ENCODE data around the gene SEC22A.
"Not testable (repeated sequence)": the region's sequence is repeated elsewhere in the genome, so short reads cannot be mapped to it uniquely, and the experiment has no call there.

The SEC22A gene

DNA sequence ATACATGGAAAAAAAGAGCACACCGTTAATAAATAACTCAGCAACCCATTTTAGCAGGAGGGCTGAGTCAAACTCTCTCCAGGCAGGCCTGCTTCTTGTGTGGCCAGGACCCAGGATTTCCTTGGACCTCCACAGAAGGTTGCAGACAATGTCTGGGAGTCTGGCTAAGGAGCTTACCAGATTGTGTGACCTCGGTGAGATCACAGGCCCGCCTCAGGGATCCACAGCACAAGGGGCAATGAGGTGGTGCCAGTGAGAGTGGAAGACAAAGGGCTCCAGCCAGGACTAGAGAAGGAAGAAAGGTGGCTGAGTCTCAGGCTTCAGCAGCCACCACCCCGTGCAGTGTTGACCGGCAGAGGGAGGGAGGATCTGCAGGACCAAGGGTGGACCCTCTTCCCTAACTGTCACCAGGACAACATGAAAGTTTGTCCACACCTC lies 32.2 kb upstream of the SEC22A start:
- no peak overlapping the region for H3K27ac ChIP-seq

DNA sequence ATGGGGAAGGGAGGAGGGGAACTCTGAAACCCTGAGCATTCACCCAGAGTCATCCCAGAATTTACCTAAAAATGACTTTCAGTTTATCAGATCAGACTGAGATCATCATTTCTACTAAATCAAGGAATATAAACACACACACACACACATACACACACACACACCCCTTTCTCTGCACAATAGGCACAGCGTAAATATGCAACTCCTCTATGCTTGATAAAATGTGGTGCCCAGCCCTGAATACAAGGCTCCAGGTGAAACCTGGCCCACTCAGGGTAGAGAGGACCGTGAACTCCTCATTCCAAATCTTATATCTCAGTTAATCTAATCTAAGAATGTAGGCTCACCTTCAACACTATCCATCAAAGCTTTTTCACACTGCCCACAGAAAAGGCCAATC lies 31.8 kb upstream of the SEC22A start:
- H3K4me3 ChIP-seq = no peak overlapping the region
- H3K27ac ChIP-seq = no peak overlapping the region

More for the DNA sequence above, 32.2 kb upstream of the SEC22A start:
- no peak overlapping the region for H3K4me3 ChIP-seq

DNA sequence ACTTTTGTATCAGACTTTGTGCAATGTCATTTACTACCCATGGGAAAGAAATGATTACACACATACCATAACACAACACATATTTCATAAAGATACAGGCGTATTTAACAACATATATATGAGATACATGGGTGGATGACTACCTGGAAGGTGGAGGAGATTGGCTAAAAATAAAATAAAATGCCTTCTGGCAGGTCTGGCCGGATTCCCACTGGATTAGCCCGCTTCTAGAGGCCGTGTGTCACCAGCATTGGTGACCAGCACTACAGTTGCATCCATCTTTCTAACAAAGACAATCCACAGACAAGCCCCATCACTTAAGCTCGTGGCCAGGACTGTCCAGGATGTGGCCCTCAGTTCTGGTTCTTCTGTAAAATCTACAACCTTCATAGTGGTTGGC lies 21.0 kb upstream of the SEC22A start:
- H3K27ac ChIP-seq = no peak overlapping the region
- H3K4me3 ChIP-seq = no peak overlapping the region

DNA sequence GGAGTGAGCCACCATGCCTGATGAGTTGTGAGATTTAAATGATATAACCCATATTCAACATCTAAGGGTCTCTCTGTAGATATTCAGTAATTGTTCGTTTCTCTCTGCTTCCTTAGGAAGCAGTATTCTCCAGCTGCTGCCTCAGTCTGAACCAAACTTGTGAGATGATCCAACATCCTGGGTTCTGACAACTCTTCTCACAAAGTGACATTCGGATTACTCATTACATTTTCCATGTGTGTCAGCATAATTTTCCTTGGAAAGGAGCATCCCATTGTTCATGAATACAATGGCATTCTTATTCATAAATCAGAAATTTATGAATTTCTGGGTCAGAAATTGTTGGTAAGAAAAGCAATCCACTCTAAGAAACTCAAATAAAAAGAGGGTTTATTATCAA lies 15.0 kb upstream of the SEC22A start:
- no peak overlapping the region for H3K4me3 ChIP-seq

DNA sequence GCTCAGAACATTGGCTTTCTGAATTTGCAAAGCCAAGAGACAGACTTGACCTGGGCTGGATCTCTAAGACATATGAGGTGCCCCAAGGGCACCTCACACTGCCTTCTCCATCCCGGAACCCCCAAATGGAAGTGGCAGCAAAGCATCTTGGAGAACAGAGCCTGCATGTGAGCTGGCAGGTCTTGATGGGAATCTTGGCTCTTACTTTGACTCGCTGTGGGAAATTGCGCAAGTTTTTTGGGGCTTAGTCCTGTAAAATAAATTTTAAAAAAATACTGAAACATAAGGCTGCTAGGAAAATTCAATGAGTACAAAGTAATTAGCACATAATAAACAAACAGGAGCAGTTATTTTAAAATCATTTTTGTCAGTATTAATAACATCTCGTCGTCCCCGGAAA lies 13.7 kb upstream of the SEC22A start:
- no peak overlapping the region for H3K27ac ChIP-seq
- no peak overlapping the region for H3K4me3 ChIP-seq

More for the DNA sequence above, 15.0 kb upstream of the SEC22A start:
- peak overlapping the region in 1 of 21 experiments; percentile 14 for H3K27ac ChIP-seq

DNA sequence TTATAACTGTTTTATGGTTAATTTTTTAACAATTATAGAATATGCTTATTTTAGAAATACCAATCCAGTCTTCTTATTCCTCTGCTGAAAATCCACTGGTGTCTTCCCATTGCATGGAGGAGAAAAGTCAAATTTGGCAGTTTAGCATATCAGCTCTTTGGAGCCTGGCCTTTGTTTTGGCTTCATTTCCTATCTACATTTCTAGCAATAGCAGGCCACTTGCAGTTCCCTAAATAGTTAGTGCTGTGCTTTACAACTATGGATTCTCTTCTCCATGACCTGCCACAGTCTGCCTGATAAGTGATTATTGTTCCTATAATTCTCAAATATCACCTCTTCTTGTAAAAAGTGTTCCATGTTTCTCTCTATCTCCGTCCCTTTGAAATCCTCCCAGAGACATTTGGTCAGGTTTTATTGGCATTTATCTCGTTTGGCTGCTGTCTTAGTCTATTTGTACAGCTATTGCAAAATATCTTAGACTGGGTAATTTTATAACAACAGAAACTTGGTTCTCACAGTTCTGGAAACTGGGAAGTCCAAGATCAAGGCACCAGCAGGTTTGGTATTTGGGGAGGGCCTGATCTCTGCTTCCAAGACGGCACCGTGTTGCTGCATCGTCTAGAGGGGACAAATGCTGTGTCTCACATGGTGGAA lies 8.2 kb upstream of the SEC22A start:
- no peak overlapping the region for H3K27ac ChIP-seq
- no peak overlapping the region for H3K4me3 ChIP-seq

DNA sequence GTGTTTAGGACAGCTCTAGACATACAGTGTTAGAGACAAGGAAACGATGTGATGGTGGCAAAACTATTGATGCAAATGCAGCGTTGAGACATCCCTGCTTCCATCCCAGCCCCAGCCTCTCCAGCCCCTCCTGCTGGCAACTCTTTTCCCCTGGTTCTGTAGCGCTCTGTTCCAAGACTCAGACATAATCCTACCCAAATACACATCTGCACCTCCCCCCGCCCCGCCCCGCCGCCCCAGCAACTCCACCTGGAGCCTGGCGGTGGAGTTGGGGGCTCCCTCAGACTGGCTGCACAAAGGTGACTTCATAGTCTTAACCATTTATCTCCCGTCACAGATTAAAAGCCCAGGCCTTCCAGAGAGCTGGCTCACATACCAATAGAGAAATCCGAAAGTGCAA lies 7.2 kb upstream of the SEC22A start:
- H3K4me3 ChIP-seq = no peak overlapping the region
- H3K27ac ChIP-seq = no peak overlapping the region

DNA sequence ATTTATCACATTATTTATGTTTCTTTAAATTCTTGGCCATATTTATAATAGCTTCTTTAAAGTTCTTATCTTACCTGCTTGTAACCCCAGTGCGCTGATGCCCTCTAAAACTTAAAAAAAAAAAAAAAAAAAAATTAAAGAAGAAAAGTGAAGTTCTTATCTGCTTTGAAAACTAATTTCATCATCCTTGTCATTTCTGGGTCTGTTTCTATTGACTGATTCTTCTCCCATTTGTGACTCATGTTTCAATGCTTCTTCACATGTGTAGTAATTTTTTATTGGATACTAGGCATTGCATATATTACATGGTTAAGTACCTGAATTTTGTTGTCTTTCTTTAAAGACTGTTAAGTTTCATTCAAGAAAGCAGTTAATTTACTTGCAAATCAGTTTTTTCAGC lies 3.4 kb upstream of the SEC22A start:
- H3K4me3 ChIP-seq = no peak overlapping the region
- H3K27ac ChIP-seq = no peak overlapping the region

DNA sequence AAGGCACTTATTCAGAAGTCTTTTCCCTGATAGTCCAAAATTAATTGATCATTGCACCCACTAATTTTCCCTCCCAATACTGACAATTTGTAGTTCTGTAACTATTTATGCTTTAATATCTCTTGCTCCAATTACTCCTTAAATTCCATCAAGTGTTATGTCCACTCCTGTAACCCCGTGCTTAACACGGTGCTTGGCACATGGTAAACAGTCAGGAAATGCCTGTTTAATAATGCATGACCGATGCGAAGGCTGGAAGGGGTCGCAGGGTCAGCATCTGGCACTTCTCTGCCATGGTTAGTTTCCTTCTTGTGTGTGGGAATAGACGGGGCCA lies 553 bp upstream of the SEC22A start:
- peak overlapping the region in 19 of 21 experiments; percentile 34 to 98 (median 92) for H3K27ac ChIP-seq
- peak overlapping the region; percentile 60 to 100 (median 89) for H3K4me3 ChIP-seq

DNA sequence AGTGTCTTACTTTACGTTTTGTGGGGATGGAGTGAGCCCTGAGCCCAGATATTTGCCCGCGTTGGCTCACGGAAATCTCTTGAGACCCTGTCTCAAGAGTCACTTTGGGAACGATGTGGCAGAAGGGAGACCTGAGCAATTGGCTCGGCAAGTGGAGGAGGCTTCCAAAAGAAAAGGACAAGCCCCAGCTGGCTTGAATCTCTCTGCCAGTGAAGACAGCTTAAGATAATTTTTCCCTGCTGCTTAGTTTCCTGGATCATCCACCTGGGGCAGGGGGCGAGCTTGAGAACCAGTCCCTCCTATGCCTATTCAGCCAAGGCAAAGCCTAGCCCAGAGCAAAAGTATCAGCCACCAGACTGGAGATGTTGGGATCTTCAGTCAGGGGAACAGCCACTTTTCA lies 708 bp downstream of the SEC22A start:
- peak overlapping the region; percentile 60 to 100 (median 89) for H3K4me3 ChIP-seq
- peak overlapping the region; percentile 38 to 98 (median 92) for H3K27ac ChIP-seq

DNA sequence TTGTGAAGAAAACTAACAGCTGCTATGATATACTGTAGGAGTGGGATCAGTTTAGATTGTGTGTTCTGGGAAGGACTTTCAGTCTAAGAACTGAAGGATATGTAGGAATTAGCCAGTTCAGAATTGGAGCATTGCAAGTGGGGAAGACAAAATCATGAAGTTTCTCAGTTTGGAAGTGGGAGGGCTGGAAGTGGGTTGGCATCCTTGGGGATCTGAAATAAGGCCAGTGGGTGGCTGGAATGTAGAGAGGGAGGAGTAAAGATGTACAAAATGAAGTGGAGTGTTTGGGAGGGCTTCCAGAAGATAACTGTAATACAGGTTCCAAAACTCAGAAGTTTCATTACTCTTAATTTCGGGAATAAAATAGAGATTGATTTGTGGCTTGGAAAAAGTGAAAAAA lies 17.2 kb downstream of the SEC22A start:
- Histone ChIP-seq H3K27ac (no peak overlapping the region), H3K4me3 (no peak overlapping the region)

DNA sequence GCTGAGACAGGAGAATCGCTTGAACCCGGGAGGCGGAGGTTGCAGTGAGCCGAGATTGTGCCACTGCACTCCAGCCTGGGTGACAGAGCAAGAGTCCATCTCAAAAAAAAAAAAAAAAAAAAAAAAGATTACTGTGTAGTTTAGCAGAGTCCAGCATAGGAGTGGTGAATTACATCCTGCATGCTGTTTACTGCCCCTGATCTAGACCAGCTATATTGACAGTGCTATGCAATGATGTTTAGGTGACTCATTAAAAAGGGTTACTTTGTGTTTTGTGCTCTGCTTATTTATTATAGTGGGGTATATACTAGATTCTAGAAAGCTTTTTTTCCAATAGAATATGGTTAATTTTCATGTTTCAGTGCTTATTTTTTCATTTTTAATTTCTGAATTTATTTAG lies 19.6 kb downstream of the SEC22A start:
- not testable (repeated sequence) for H3K4me3 ChIP-seq, H3K27ac ChIP-seq

DNA sequence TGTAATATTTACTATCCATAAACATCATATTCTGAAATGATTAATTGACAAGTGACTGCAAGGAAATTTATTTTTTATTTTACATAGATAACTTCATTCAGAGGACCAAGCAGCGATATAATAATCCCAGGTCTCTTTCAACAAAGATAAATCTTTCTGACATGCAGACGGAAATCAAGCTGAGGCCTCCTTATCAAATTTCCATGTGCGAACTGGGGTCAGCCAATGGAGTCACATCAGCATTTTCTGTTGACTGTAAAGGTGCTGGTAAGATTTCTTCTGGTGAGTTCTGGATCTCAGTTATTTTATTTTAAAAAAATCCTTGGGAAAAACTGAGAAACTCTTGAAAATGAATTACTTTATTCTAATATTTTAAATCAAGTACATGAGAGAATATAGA lies 23.3 kb downstream of the SEC22A start:
- H3K27ac ChIP-seq = no peak overlapping the region
- H3K4me3 ChIP-seq = no peak overlapping the region

DNA sequence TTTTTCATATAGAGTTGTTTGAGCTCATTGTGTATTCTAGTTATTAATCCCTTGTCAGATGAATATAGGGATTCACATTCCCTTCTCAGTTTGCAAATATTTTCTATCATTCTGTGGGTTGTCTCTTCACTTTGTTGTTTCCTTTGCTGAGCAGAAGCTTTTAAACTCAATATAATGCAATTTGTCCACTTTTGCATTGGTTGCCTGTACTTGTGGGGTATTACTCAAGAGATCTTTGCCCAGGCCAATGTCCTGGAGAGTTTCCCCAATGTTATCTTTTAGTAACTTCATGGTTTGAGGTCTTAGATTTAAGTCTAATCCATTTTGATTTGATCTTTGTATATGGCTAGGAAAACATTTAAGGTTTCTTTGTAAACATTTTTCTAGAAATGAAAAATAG lies 24.8 kb downstream of the SEC22A start:
- no peak overlapping the region for H3K27ac ChIP-seq
- H3K4me3 ChIP-seq = no peak overlapping the region

DNA sequence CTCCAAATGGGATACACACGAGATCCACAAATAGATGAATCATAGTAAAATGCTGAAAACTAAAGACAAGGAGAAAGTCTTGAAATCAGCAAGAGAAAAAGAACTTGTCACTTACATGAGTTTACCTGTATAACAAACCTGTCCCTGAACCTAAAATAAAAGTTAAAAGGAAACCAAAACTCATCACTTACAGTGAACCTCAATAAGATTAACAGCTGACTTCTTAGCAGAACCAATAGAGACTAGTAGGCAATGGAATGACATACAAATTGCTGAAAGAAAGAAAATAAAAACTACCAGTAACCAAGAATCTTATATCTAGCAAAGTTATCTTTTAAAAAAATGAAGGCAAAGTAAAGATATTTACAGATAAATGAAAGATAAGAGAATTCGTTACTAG lies 27.4 kb downstream of the SEC22A start:
- Histone ChIP-seq H3K27ac (no peak overlapping the region), H3K4me3 (no peak overlapping the region)

DNA sequence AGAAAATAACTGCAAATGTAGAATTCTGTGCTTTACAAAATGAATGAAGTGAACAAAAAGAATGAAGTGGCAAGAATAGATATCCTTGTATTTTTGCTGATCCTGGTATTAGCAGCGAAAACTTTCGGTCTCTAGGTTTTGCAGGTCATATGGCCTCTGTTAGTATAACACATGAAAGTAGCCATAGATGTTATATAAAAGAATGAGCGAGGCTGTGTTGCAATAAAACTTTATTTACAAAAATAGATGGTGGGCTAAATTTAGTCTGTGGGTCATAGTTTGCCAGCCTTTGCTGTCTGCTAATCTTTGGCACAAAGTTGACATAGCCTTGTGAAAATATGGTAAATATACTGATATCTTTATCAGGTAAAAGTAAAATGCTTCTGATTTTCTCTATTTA lies 35.2 kb downstream of the SEC22A start:
- Histone ChIP-seq H3K4me3 (no peak overlapping the region), H3K27ac (no peak overlapping the region)

DNA sequence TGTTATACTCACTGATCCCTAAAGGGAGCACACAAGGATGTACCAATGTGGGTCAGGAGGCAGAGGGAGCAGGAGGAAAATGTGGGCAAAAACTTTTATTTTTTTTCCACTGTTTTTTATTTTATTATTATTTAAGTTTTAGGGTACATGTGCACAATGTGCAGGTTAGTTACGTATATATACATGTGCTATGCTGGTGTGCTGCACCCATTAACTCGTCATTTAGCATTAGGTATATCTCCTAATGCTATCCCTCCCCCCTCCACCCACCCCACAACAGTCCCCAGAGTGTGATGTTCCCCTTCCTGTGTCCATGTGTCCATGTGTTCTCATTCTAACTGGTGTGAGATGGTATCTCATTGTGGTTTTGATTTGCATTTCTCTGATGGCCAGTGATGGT lies 37.4 kb downstream of the SEC22A start:
- H3K4me3 ChIP-seq = not testable (repeated sequence)

DNA sequence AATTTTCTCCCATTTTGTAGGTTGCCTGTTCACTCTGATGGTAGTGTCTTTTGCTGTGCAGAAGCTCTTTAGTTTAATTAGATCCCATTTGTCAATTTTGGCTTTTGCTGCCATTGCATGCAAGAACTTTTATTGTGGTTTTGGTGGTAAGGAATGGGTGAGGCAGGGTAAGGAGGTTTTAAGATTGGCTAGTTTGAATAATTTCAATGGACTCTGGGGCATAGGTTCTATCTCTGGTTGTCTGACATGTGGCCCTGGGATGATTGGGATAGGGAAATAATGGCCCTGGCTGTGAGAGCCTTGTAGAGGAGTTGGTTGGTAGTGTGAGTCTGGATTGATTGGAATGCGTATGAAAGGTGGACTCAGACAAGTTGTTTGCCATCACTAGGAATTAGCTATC lies 38.0 kb downstream of the SEC22A start:
- Histone ChIP-seq H3K27ac (no peak overlapping the region), H3K4me3 (no peak overlapping the region)

More for the DNA sequence above, 37.4 kb downstream of the SEC22A start:
- not testable (repeated sequence) for H3K27ac ChIP-seq

DNA sequence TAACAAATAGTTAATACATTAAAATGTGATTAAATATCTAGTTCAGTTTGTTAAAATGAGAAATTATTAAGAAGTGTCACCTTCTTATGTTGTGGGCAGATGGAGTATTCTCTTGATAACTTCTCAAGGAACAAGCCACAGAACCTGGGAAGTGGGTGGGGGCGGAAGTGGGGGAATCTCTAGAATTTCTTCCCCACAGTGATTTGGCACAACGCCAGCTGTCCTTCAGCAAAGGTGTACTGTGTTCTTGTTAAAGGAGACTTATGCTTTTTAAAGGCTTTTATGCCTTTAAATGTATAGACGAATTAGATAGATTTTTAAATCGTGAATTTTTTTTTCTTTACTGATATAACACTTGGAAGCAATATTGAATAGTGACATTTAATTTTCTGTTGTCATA lies 42.4 kb downstream of the SEC22A start:
- Histone ChIP-seq H3K27ac (no peak overlapping the region), H3K4me3 (no peak overlapping the region)

DNA sequence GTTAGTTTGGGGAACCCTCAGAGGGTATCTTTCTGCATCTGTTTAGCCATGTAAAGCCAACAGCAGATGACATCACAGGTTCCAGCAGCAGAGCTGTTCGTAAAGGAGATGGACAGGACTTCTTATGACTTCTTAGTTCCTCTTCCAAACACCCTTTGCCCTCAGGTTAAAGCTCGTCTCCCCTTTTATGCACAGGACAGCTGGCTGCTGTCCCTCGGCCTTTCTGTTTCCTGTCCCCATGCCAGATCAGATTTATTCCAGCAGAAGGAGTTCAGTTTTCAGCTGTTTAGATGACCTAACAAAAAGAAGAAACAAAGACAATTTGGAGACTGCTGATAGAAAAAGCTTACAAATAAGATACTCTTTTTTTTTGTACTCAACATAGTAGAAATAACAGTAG lies 45.1 kb downstream of the SEC22A start:
- Histone ChIP-seq H3K27ac (no peak overlapping the region), H3K4me3 (no peak overlapping the region)

DNA sequence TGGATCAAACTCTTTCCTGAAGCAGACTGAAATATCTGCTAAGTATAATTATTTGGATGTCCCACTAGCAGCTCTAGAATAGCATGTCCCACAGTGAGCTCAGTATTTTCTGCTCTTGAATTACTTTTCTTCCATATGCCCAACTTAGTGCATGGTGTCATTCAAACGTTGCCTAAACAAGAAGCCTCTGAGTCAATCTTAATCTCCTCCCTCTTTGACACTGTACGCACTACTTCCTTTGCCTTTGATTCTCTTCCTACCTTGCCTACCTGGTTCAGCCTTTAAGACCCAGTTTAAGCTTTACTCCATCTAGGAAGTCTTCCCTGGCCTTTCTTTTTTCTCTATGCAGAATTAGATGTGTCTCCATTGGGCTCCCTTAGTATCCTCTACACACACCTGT lies 54.5 kb downstream of the SEC22A start:
- Histone ChIP-seq H3K4me3 (no peak overlapping the region), H3K27ac (no peak overlapping the region)

DNA sequence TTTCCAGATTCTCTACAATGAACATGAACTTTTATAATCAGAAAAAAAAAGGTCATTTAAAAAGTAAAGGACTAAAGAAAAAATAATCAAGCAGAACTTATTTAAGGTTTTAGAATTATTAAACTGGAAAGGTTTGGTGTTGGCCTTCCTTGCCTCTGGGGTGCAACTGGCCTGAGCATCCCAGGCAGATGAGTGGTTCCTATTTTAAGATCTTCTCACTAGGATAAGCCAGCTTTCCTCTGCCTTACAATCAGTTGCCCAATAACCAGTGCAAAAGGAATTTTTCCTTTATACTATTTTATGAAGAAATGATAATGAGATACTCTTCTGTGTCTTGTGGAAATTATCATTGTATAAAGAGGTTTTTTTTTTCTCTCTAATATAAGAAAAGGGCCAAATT lies 56.6 kb downstream of the SEC22A start:
- Histone ChIP-seq H3K27ac (no peak overlapping the region), H3K4me3 (no peak overlapping the region)

Measured in skin epidermis (tissue), 12 donors.